ENCODE data around the gene TBL1XR1.

TBL1XR1 gene

DNA sequence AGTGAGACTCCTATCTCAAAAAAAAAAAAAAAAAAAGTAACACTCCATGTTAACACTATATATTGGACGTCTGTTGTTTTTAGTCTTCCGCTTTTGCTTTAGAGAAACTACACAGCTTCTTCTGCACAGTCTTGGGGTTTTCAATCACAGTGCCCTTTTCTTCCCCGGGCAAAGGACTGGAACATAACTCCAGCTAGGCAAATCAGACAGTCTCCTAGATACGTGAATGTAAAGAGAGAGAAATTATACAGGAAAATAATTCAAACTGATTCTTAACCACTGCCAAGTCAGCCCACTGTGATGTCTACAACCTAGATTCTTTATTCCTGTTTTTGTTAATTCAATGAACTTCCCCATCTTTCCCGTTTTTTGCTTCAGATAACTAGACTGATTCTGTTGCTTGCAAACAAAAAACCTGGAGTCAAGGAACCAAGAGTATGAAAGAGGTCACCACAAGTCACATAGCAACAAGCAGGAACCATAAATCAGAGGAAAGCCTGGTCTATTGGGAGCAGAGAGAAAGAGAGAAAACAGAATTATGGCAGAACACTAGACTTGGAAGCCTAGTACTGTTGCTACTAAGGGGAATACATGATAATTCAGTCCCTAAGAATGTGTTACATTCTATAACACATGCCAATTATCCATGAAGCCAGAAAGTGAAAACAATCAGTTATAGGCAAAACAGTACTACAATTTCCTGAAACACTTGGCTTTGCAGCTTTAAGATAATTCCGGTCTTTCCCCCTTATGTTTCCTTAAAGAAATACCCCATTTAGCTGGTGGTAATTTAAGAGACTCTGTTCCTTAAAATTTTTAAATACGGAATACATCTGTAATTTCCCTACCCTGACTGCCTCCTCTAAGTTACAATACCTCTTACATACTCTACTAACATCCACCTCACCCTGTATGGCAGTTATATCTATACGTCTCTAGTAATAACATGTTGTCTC is 63.1 kb downstream of the TBL1XR1 start:
- Histone ChIP-seq H3K18ac (ENCODE audit: low read length) (no peak overlapping the region), H3K9me3 (replicated peaks in 1 of 2; ENCODE audit: control insufficient read depth in 2 of 2, insufficient read depth in 1 of 2, low read depth in 1 of 2, low read length in 2 of 2) (peaks cover 0 to 34% of the 10 kb centered on the region in 2 donors), H3K4ac (ENCODE audit: low read length) (no peak overlapping the region), H3K4me3 (ENCODE audit: low read length in 2 of 2) (no peak overlapping the region), H4K8ac (ENCODE audit: low read depth, low read length) (no peak overlapping the region), H2AK5ac (ENCODE audit: low read depth, low read length) (no peak overlapping the region), H3K14ac (ENCODE audit: low read length) (no peak overlapping the region), H2AFZ (ENCODE audit: low read length) (no peak overlapping the region), H3K79me1 (ENCODE audit: low read depth, low read length) (peaks cover 9% of the 10 kb centered on the region), H3K4me1 (ENCODE audit: control insufficient read depth in 2 of 2, insufficient read depth in 1 of 2, low read depth in 1 of 2, low read length in 2 of 2) (peaks cover 0 to 2% of the 10 kb centered on the region in 2 donors), H3K27me3 (ENCODE audit: control insufficient read depth in 3 of 3, insufficient read depth in 3 of 3, low read depth in 1 of 3, low read length in 3 of 3) (no peaks in the 10 kb centered on the region), H3K9ac (ENCODE audit: low read depth, low read length, poor library complexity) (no peak overlapping the region), H3K23ac (ENCODE audit: low read depth, low read length, poor library complexity) (no peak overlapping the region), H2BK5ac (ENCODE audit: low read length) (no peak overlapping the region), H3K36me3 (replicated peaks in 1 of 2; ENCODE audit: control insufficient read depth in 2 of 2, insufficient read depth in 2 of 2, low read length in 2 of 2) (peaks cover 0 to 88% of the 10 kb centered on the region in 2 donors), H2BK15ac (ENCODE audit: low read length) (no peak overlapping the region), H3K27ac (replicated peaks; ENCODE audit: low read length) (no peak overlapping the region), H2BK12ac (ENCODE audit: low read length) (no peak overlapping the region), H4K91ac (ENCODE audit: low read depth, low read length, poor library complexity) (no peak overlapping the region), H3K4me2 (ENCODE audit: insufficient read depth, low read length, poor library complexity, severe bottlenecking) (no peak overlapping the region), H2BK120ac (ENCODE audit: low read depth, low read length) (no peak overlapping the region)
- WGBS, 2 donors (ENCODE audit: extremely low coverage in 2 of 2, insufficient read length in 2 of 2, insufficient replicate concordance in 1 of 2) = no CpG with 5 or more reads among the region's 8 CpGs
- no peak for DNase-seq (ENCODE audit: low spot score)

DNA sequence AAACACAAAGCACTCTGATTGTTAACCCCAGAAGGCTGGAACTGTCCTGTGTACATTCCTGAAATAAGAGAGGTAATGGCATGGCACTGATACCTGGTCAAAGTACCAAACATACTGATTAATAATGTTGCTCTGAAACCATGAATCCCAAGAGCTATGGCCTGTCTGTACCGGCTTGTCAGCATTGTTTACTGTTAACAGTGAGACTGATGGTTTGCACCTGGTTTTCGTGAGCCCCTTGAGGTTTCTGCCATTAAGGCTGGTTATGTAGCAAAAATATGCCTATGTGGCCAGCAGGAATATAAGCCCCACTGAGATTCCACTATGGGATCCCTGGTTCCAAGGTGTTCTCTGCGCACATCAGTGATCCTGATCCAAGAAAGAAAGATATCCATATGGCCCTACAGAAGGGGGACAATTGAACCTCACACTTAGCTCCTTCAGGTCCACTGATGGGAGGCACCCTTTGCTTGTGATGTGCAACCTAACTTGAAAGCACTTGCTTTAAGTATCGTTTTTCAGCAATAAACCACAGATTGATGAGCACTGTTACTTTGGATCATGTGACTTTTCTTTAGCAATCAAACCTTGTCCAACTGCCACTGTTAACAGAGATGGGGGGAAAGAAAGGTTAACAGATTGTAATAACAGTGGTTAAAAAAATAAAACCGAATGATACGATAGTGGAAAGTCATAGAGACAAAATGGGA is 65.2 kb downstream of the TBL1XR1 start:
- Histone ChIP-seq H3K27me3 (ENCODE audit: control insufficient read depth in 3 of 3, insufficient read depth in 3 of 3, low read depth in 1 of 3, low read length in 3 of 3) (no peaks in the 10 kb centered on the region), H2BK12ac (ENCODE audit: low read length) (no peak overlapping the region), H2BK15ac (ENCODE audit: low read length) (no peak overlapping the region), H3K27ac (replicated peaks; ENCODE audit: low read length) (no peak overlapping the region), H3K4me1 (ENCODE audit: control insufficient read depth in 2 of 2, insufficient read depth in 1 of 2, low read depth in 1 of 2, low read length in 2 of 2) (peaks cover 0 to 2% of the 10 kb centered on the region in 2 donors), H2BK5ac (ENCODE audit: low read length) (no peak overlapping the region), H2AFZ (ENCODE audit: low read length) (no peak overlapping the region), H4K8ac (ENCODE audit: low read depth, low read length) (no peak overlapping the region), H3K9ac (ENCODE audit: low read depth, low read length, poor library complexity) (no peak overlapping the region), H3K4ac (ENCODE audit: low read length) (no peak overlapping the region), H3K36me3 (replicated peaks in 1 of 2; ENCODE audit: control insufficient read depth in 2 of 2, insufficient read depth in 2 of 2, low read length in 2 of 2) (peaks cover 0 to 93% of the 10 kb centered on the region in 2 donors), H3K79me1 (ENCODE audit: low read depth, low read length) (peaks cover 5% of the 10 kb centered on the region), H3K9me3 (replicated peaks in 1 of 2; ENCODE audit: control insufficient read depth in 2 of 2, insufficient read depth in 1 of 2, low read depth in 1 of 2, low read length in 2 of 2) (peaks cover 0 to 27% of the 10 kb centered on the region in 2 donors), H2AK5ac (ENCODE audit: low read depth, low read length) (no peak overlapping the region), H3K4me3 (ENCODE audit: low read length in 2 of 2) (no peak overlapping the region), H2BK120ac (ENCODE audit: low read depth, low read length) (no peak overlapping the region), H3K4me2 (ENCODE audit: insufficient read depth, low read length, poor library complexity, severe bottlenecking) (no peak overlapping the region), H4K91ac (ENCODE audit: low read depth, low read length, poor library complexity) (no peak overlapping the region), H3K18ac (ENCODE audit: low read length) (no peak overlapping the region), H3K14ac (ENCODE audit: low read length) (no peak overlapping the region), H3K23ac (ENCODE audit: low read depth, low read length, poor library complexity) (no peak overlapping the region)
- WGBS, 2 donors (ENCODE audit: extremely low coverage in 2 of 2, insufficient read length in 2 of 2, insufficient replicate concordance in 1 of 2) = no CpG with 5 or more reads among the region's 6 CpGs
- DNase-seq (ENCODE audit: low spot score) = no peak

DNA sequence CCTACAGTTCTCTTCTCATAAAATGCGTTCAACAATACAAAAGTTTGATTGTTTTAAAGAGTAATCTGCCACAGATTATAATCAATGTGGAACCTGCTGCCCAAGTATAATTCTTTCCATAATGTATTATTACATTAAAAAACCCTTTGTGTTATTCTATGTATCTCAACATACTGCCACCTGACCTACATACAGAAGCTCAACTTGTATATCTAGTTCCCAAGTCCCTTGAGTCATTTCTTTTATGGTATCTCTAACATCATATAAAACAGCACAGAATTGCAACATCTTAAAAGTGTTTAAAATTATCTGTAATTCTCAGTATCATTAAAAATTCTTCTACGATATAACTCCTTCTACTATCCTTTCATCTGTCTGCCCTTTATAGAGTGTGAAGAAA is 70.3 kb downstream of the TBL1XR1 start:
- Histone ChIP-seq H3K14ac (ENCODE audit: low read length) (no peak overlapping the region), H3K9me3 (replicated peaks in 1 of 2; ENCODE audit: control insufficient read depth in 2 of 2, insufficient read depth in 1 of 2, low read depth in 1 of 2, low read length in 2 of 2) (peaks cover 0 to 45% of the 10 kb centered on the region in 2 donors), H2AFZ (ENCODE audit: low read length) (no peak overlapping the region), H3K79me1 (ENCODE audit: low read depth, low read length) (peaks cover 3% of the 10 kb centered on the region), H3K27me3 (ENCODE audit: control insufficient read depth in 3 of 3, insufficient read depth in 3 of 3, low read depth in 1 of 3, low read length in 3 of 3) (no peaks in the 10 kb centered on the region), H2AK5ac (ENCODE audit: low read depth, low read length) (no peak overlapping the region), H2BK5ac (ENCODE audit: low read length) (no peak overlapping the region), H3K4me1 (ENCODE audit: control insufficient read depth in 2 of 2, insufficient read depth in 1 of 2, low read depth in 1 of 2, low read length in 2 of 2) (peaks cover 0 to 4% of the 10 kb centered on the region in 2 donors), H2BK12ac (ENCODE audit: low read length) (no peak overlapping the region), H3K18ac (ENCODE audit: low read length) (no peak overlapping the region), H4K8ac (ENCODE audit: low read depth, low read length) (no peak overlapping the region), H3K4ac (ENCODE audit: low read length) (no peak overlapping the region), H2BK15ac (ENCODE audit: low read length) (no peak overlapping the region), H3K27ac (replicated peaks; ENCODE audit: low read length) (no peak overlapping the region), H3K36me3 (replicated peaks in 1 of 2; ENCODE audit: control insufficient read depth in 2 of 2, insufficient read depth in 2 of 2, low read length in 2 of 2) (peaks cover 0 to 68% of the 10 kb centered on the region in 2 donors), H3K4me3 (ENCODE audit: low read length in 2 of 2) (no peak overlapping the region), H3K4me2 (ENCODE audit: insufficient read depth, low read length, poor library complexity, severe bottlenecking) (no peak overlapping the region), H4K91ac (ENCODE audit: low read depth, low read length, poor library complexity) (no peak overlapping the region), H3K9ac (ENCODE audit: low read depth, low read length, poor library complexity) (no peak overlapping the region), H2BK120ac (ENCODE audit: low read depth, low read length) (no peak overlapping the region), H3K23ac (ENCODE audit: low read depth, low read length, poor library complexity) (no peak overlapping the region)
- WGBS, 2 donors (ENCODE audit: extremely low coverage in 2 of 2, insufficient read length in 2 of 2, insufficient replicate concordance in 1 of 2) = 100% methylated on average over 1 of the region's 2 CpGs; no CpG with 5 or more reads in 1 of the 2 donors
- no peak for DNase-seq (ENCODE audit: low spot score)

All from neuronal stem cell (in vitro differentiated cells).